Activated T-cell treated with anti-CD3 and anti-CD28 coated beads for 1 hour (primary cell): ENCODE data around the gene C1R.

Experiments used
- DNase-seq: peaks from one replicate; pipeline ENCODE4 v3.0.0-alpha.2; 2020; ENCODE audit warnings: low read depth

Gene C1R

DNA sequence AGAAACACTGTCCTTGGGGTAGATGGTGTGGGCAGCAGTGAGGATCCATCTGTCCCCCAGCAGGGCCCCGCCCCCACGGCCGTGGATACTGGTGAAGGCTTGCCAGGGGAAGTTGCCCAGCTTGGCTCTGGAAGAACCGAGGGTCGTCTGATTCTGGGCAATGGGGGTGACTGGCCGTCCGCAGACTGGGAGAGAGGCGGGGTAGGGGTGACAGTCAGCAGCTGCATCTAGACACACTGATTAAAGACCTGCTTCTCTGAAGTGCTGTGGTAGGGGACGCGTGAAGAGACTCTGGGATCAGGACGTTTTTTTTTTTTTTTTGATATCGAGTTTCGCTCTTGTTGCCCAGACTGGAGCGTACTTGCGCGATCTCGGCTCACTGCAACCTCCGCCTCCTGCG lies 4.7 kb upstream of the C1R start:
- DNase-seq, result no peak

- DNase-seq, result no peak
Observed at GRCh38 chr12:7096006-7096932, 4.0 kb upstream of the C1R start.

DNA sequence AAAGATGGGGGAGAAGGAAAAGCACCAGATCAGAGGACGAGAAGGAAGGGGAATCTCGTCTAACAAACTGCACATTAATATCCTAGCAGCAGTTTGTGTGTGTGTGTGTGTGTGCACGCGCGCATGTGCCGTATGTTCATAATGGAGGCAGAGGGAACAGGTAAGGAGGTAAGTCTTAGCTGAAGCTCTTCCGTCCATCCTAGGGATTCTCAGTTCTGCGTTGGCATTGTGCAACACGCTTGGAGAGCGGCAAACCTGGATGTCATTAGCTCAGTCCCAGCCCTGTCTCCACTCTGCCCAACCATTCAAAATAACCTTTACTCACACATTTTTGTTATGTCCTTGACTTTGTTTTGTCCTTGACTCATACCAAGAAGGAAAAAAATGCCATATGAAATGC lies 1.6 kb upstream of the C1R start:
- DNase-seq, result no peak

GRCh38 chr12:7093486-7093885 lies 1.2 kb upstream of the C1R start:
- DNase-seq, result no peak

DNA sequence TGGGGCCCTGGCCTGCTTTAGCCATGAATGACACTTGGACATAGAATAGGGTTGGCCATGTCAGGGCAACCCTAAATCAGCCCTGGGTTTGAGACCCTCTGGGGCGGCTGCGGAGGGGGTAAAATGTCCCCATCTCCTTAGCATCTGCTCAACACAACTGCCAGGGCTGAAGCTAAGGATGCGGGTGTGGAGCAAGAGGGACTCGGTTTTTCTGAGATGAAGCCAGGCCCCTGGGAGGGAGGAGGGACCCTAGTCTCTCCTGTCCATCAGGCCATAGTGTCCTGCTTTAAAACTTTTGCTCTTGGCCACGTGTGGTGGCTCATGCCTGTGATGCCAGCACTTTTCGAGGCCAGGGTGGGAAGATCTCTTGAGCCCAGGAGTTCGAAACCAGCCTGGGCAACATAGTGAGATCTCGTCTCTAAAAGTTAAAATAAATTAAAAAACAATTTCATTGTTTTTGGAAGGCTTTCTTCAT lies 778 bp upstream of the C1R start:
- no peak for DNase-seq

GRCh38 chr12:7091660-7092228 lies 501 bp downstream of the C1R start:
- no peak for DNase-seq

GRCh38 chr12:7091171-7091570 lies 1.1 kb downstream of the C1R start:
- no peak for DNase-seq

GRCh38 chr12:7090222-7090998 lies 1.8 kb downstream of the C1R start:
- no peak for DNase-seq

GRCh38 chr12:7089196-7089871 lies 2.9 kb downstream of the C1R start:
- DNase-seq, result no peak

DNA sequence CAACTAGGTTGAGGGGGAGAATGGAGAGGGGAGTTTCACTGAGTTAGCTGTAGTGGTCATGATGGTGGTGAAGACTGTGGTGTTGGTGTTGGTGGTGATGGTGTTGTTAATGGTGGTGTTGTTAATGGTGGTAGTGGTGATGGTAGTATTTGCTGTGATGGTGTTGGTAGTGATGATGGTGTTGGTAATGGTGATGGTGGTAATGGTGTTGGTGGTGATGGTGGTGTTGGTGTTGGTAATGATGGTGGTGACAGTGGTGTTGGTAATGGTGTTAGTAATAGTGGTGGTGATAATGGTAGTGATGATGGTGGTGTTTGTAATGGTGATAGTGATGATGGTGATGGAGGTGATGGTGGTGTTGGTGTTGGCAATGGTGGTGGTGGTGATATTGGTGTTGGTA lies 9.1 kb downstream of the C1R start:
- DNase-seq, result no peak

DNA sequence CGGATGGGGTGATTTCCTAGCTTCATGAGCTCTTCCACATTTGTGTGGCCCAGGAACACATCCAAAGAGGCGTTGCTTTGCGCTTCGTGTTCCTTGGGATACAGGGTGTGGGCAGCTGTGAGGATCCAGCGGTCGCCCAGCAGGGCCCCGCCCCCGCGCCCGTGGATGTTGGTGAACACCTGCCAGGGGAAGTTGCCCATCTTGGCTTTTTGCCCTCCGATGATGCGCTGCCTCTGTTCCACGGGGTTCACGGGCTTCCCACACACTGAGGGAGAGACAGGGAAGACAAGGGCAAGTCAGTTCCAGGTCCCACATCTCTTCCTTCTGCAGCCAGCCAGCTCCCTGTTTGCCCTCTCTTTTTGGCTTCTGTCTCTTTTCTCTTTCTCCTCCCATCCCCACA lies 11.2 kb downstream of the C1R start:
- DNase-seq, result no peak

- DNase-seq, result no peak
Observed at GRCh38 chr12:7079826-7080125, 12.5 kb downstream of the C1R start.

DNA sequence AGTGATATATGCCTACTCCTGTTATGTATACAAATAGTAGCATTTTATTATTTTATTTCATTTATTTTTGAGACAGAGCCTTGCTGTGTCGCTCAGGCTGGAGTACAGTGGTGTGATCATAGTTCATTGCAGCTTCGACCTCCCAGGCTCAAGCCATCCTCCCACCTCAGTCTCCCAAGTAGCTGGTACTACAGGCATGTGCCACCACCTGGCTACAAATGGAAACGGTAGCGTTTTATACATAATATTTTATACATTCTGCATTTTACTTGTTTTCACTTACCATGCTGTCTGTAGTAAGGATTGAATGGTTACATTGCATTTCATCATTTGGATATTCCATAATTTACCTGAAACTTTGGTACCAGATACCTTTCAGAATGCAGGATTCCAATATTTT lies 14.1 kb downstream of the C1R start:
- DNase-seq, result no peak

DNA sequence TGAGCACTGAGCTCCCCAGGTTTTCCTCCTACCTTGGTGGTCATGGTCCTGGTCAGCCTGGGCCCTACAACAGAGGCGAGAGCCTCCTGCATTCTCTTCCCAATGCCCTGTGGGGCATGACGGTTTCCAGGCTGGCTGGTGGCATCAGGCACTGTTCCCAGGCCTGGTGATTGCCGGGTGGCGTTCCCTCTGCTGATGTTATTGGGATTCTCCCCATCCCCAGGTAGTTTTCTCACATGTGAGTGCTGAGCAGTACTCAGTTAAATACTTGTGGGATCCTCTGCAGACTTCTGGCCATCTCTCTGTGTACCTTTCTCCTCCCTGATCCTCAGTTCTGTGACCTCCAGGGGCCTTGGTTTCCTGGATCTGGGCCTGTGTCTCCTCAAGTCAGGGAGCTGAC lies 15.8 kb downstream of the C1R start:
- no peak for DNase-seq

DNA sequence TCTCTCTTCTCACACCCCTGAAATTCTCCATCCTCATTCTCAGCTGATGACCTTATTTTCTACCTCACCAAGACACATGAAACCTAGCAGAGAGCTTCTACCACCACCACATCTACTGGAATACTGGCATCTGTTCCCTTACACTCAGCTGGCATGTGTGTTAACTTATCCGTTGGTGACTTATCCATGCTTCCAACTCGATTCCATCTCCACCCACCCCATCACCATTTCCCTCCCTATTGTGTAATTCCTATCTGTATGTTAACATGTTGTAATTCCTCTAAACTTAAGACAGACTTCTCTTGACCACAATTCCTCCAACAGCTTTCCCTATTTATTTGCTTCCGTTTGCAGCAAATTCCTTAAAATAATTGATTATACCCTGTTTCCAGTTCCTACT lies 16.3 kb downstream of the C1R start:
- no peak for DNase-seq

GRCh38 chr12:7075518-7075917 lies 16.7 kb downstream of the C1R start:
- DNase-seq, result no peak

DNA sequence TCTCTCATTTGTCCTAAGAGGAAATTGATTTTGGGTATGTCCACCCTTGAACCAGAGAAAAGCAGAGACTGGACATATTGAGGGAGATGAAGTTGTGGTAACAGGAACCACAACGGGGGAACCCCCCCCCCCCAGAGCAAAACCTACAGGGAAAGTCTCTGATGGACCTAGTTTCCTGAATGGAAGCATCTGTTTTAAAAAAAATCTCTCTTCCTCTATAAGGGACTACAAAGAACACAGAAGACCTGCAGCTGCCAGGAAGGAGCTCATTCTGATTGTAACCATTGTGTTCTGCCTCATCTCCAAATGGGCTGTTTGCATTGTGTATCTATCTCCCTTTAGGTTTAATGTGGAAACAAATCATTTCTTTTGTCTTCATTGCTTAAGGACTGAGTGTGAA lies 18.3 kb downstream of the C1R start:
- DNase-seq, result no peak

DNA sequence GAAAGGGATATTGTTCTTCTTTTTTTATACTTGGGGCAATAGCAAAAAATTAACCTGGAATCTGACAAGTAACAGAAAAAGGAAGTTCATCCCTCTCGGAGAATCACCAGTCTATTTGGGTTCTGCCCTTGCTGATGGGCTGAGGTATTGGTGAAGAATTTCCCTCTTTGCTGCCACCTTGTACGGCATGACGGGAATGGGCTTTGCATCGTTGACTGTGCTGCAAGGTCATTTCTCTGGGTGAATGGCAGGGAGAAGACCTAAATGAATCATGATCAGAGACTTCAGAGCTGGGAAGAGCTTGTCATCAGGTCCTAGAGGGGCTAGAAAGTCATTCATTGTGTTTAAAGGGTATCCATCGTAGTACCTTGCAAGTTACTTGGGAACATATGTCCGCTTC lies 19.7 kb downstream of the C1R start:
- DNase-seq, result no peak

DNA sequence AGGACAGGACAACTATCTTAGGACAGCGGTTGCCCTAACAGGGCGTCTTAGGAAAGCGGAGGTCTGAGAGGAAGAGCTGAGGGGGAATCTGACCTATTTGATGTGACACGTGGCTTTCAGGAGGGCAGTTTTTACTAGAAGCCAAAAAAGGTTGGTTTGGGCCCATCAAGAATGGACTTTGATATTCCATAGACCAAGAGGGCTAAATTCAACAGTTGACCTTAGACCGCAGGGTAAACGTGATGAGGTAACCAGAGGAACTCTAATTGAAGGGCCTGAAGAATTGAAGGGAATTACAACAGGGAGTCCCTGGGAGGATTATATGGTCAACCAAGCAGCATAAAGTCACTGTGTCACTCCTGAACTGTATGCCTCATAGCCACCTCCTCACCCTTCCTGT lies 20.2 kb downstream of the C1R start:
- DNase-seq, result no peak

GRCh38 chr12:7069386-7069785 lies 22.9 kb downstream of the C1R start:
- no peak for DNase-seq

- no peak for DNase-seq
Observed at GRCh38 chr12:7068994-7069346, 23.3 kb downstream of the C1R start.

- no peak for DNase-seq
Observed at GRCh38 chr12:7068240-7068993, 23.8 kb downstream of the C1R start.
